ENCODE results near the gene MRPL50.

MRPL50 gene

DNA sequence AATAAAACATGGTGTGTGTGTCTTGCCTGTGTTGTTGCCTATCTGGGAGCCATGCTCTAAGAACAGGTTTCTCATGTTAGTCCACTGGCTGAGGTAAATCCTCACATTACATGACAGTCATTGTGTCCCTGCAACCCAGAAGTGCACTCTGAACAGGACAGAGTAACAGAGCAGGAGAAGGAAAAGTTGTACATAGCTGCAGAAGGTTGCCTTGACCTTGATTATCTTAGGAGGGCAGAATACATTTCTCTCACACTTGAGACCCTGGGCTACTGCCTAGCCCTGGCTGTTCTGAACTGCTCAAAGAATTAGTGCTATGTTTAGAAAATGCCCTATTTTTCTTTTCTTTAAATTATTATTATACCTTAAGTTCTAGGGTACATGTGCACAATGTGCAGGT is 17.2 kb upstream of the MRPL50 start:
- Histone ChIP-seq H3K4me3 (ENCODE audit: low read length) (no peak overlapping the region), H3K9me3 (ENCODE audit: insufficient read depth, low read depth, low read length) (peaks cover 12% of the 10 kb centered on the region), H3K9ac (ENCODE audit: low read depth, low read length) (no peak overlapping the region), H3K4me1 (ENCODE audit: insufficient read depth, low read length) (no peaks in the 10 kb centered on the region), H3K27ac (ENCODE audit: low read length) (no peak overlapping the region), H3K36me3 (ENCODE audit: insufficient read depth, low read depth, low read length) (peaks cover 2% of the 10 kb centered on the region; the same call in 1 of the 2 replicates), H3K27me3 (ENCODE audit: insufficient read depth, low read length) (no peaks in the 10 kb centered on the region)

DNA sequence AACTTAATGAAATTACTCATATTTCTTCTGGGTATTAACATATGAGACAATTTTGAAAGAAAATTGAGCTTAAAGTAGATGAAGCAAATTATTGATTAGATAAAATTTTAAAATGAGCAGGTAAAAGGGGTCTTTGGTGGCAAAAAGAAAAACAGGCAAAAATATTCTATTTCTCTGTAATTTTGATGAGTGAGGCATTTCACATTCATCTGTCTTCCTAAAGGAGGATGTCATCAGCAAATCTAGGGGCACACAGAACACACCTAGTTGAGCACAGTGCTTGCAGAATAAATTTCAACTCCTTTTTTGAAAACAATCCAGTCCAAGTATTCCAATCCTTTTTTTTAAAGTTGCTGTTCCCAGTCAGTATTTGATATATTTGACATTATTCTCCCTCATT is 16.4 kb upstream of the MRPL50 start:
- Histone ChIP-seq H3K27ac (ENCODE audit: low read length) (no peak overlapping the region), H3K4me1 (ENCODE audit: insufficient read depth, low read length) (no peaks in the 10 kb centered on the region), H3K9me3 (ENCODE audit: insufficient read depth, low read depth, low read length) (peaks cover 19% of the 10 kb centered on the region), H3K36me3 (ENCODE audit: insufficient read depth, low read depth, low read length) (peaks cover 8% of the 10 kb centered on the region; the same call in 1 of the 2 replicates), H3K9ac (ENCODE audit: low read depth, low read length) (no peak overlapping the region), H3K27me3 (ENCODE audit: insufficient read depth, low read length) (no peaks in the 10 kb centered on the region), H3K4me3 (ENCODE audit: low read length) (no peak overlapping the region)

DNA sequence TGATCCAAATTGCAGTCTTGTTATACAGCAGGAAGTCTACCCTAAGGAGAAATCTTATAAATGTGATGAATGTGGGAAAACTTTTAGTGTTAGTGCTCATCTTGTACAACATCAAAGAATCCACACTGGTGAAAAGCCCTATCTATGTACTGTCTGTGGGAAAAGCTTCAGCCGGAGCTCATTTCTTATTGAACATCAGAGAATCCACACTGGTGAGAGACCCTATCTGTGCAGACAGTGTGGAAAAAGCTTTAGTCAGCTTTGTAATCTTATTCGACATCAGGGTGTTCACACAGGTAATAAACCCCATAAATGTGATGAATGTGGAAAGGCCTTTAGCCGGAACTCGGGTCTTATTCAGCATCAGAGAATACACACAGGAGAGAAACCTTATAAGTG is 10.7 kb upstream of the MRPL50 start:
- Histone ChIP-seq H3K27me3 (ENCODE audit: insufficient read depth, low read length) (no peaks in the 10 kb centered on the region), H3K9ac (ENCODE audit: low read depth, low read length) (no peak overlapping the region), H3K4me3 (ENCODE audit: low read length) (0 out of 2 replicates have a peak overlapping the region, but pooled peaks have one; percentile 20), H3K36me3 (ENCODE audit: insufficient read depth, low read depth, low read length) (peaks cover 65% of the 10 kb centered on the region), H3K4me1 (ENCODE audit: insufficient read depth, low read length) (no peaks in the 10 kb centered on the region), H3K27ac (ENCODE audit: low read length) (no peak overlapping the region), H3K9me3 (ENCODE audit: insufficient read depth, low read depth, low read length) (peaks cover 58% of the 10 kb centered on the region)

DNA sequence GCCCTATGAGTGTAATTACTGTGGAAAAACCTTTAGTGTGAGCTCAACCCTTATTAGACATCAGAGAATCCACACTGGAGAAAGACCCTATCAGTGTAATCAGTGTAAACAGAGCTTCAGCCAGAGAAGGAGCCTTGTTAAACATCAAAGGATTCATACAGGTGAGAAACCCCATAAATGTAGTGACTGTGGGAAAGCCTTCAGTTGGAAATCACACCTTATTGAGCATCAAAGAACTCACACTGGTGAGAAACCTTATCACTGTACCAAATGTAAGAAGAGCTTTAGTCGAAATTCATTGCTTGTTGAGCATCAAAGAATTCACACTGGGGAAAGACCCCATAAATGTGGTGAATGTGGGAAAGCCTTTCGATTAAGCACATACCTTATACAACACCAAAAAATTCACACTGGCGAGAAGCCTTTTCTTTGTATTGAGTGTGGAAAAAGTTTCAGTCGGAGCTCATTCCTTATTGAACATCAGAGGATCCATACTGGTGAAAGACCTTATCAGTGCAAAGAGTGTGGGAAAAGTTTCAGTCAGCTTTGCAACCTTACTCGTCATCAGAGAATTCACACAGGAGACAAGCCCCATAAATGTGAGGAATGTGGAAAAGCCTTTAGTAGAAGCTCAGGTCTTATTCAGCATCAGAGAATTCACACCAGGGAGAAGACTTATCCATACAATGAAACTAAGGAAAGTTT is 10.1 kb upstream of the MRPL50 start:
- Histone ChIP-seq H3K27ac (ENCODE audit: low read length) (no peak overlapping the region), H3K36me3 (ENCODE audit: insufficient read depth, low read depth, low read length) (peaks cover 71% of the 10 kb centered on the region), H3K4me1 (ENCODE audit: insufficient read depth, low read length) (no peaks in the 10 kb centered on the region), H3K9me3 (ENCODE audit: insufficient read depth, low read depth, low read length) (peaks cover 61% of the 10 kb centered on the region), H3K27me3 (ENCODE audit: insufficient read depth, low read length) (no peaks in the 10 kb centered on the region), H3K4me3 (ENCODE audit: low read length) (peak overlapping the region; percentile 13; the same call in 1 of the 2 replicates), H3K9ac (ENCODE audit: low read depth, low read length) (no peak overlapping the region)

DNA sequence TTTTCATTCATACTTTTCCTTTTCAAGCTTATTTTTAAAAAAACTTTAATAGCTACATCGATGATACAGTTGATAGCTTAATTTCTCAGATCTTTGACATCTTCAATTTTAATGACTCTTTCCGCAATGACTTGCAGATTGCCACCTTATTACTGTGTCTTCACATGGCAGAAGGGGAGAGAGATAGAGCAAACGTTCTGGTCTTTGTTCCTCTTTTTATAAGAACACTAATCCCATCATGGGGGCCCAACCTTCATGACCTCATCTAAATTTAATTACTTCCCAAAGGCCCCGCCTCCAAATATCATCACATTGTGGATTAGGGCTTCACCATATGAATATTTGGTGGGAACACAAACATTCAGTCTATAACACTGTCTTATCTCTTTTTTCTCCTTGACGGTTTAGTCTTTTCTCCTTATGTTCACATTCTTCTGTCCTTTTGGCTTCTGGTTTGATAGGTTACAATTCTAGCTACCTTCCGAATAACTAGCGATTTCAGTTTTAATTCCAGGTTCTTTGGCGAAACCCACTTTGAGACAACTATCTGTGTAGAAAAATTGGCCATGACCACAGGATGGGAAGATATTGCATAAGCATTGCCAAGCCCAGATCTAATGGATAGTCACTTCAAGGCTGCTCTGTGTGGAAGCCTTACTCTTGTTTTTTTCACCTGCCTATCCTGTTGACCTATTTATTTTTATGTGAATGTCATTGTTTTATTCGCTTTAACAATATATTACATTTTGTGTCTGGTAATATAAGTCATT is 5.3 kb upstream of the MRPL50 start:
- peaks cover 86% of the 10 kb centered on the region for H3K36me3 ChIP-seq (ENCODE audit: insufficient read depth, low read depth, low read length)
- H3K4me3 ChIP-seq (ENCODE audit: low read length), result no peak overlapping the region
- no peaks in the 10 kb centered on the region for H3K27me3 ChIP-seq (ENCODE audit: insufficient read depth, low read length)
- H3K4me1 ChIP-seq (ENCODE audit: insufficient read depth, low read length), result peaks cover 5% of the 10 kb centered on the region; the same call in 1 of the 2 replicates
- H3K27ac ChIP-seq (ENCODE audit: low read length), result no peak overlapping the region
- no peak overlapping the region for H3K9ac ChIP-seq (ENCODE audit: low read depth, low read length)
- peaks cover 30% of the 10 kb centered on the region for H3K9me3 ChIP-seq (ENCODE audit: insufficient read depth, low read depth, low read length)

DNA sequence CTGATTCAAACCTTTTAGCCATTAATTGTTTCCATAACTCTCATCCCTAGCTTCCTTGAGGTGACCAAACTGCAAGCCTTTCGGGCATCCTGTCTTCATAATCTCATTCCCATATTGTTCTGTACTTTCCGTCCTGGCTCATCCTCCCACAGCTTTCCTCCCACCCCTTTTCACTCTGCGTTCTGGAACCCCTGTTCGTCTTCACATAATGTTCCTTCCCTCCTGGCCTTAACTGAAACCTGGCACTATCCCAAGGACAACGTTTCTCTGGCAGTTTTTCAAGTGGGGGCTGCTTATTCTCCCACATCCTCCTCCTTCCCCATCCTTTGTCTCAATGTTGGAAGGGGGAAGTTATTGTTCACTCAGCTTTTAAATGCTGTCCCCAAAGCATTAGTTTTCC is 1.7 kb upstream of the MRPL50 start:
- Histone ChIP-seq H3K4me1 (ENCODE audit: insufficient read depth, low read length) (peaks cover 5% of the 10 kb centered on the region; the same call in 1 of the 2 replicates), H3K36me3 (ENCODE audit: insufficient read depth, low read depth, low read length) (peaks cover 66% of the 10 kb centered on the region), H3K27ac (ENCODE audit: low read length) (no peak overlapping the region)

DNA sequence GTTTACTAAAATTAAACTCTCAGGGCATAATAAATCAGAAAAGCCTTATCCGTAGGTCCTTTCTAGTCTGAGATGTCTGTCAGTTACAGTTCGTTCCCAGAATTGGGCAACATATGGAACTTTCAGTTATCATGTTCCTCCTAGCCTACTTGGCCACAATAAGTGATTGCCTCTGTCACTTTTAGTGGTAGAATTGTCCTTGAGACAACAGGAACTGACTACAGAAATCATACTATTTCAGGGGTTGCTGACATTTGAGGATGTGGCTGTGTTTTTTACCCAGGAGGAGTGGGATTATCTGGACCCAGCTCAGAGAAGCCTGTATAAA is 1.2 kb upstream of the MRPL50 start:
- H3K36me3 ChIP-seq (ENCODE audit: insufficient read depth, low read depth, low read length), result peaks cover 65% of the 10 kb centered on the region
- H3K9ac ChIP-seq (ENCODE audit: low read depth, low read length), result peak overlapping the region; percentile 76; the same call in 1 of the 2 replicates
- no peaks in the 10 kb centered on the region for H3K27me3 ChIP-seq (ENCODE audit: insufficient read depth, low read length)
- H3K27ac ChIP-seq (ENCODE audit: low read length), result no peak overlapping the region
- H3K4me3 ChIP-seq (ENCODE audit: low read length), result peak overlapping the region; percentile 81
- peaks cover 5% of the 10 kb centered on the region; the same call in 1 of the 2 replicates for H3K4me1 ChIP-seq (ENCODE audit: insufficient read depth, low read length)
- H3K9me3 ChIP-seq (ENCODE audit: insufficient read depth, low read depth, low read length), result peaks cover 8% of the 10 kb centered on the region; the same call in 1 of the 2 replicates

More for the DNA sequence above, 1.7 kb upstream of the MRPL50 start:
- no peak overlapping the region for H3K9ac ChIP-seq (ENCODE audit: low read depth, low read length)
- peaks cover 3% of the 10 kb centered on the region; the same call in 1 of the 2 replicates for H3K9me3 ChIP-seq (ENCODE audit: insufficient read depth, low read depth, low read length)
- H3K4me3 ChIP-seq (ENCODE audit: low read length), result peak overlapping the region; percentile 81
- H3K27me3 ChIP-seq (ENCODE audit: insufficient read depth, low read length), result no peaks in the 10 kb centered on the region

DNA sequence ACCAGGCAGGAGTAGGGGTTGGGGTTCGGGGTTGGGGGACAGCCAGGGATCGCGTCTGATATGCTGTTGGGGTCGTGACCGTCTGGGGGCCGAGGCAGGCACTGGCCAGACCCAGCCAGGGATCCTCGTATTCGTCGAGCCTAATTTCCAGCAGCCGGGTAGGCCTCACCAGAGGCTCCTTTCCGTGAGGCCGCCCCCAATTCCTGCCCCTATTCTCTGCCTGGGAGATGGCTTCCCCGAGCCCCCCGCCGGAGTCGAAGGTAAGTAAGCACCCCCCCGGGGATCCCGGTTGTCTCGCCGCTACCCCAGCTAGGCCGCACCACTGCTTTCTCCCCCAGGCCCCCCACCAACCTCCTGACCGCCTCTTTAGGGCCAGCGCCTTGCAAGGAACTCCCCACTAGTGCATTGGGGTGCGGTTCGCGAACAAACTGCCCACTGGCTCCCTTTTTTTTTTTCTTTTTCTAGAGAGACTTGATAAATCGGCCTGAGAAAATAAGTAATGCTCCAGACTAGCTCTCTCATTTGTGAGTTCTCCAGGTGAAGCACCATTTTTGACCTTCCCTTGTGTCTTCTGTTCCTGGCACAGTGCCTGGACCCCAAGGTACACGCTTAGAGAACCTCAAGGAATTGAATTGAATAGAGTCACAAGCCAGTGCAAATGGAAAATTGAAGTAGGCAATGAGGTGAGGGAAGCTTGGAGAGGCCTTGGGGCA is 668 bp upstream of the MRPL50 start:
- Histone ChIP-seq H3K36me3 (ENCODE audit: insufficient read depth, low read depth, low read length) (peaks cover 65% of the 10 kb centered on the region), H3K27ac (ENCODE audit: low read length) (no peak overlapping the region), H3K9me3 (ENCODE audit: insufficient read depth, low read depth, low read length) (peaks cover 13% of the 10 kb centered on the region)

DNA sequence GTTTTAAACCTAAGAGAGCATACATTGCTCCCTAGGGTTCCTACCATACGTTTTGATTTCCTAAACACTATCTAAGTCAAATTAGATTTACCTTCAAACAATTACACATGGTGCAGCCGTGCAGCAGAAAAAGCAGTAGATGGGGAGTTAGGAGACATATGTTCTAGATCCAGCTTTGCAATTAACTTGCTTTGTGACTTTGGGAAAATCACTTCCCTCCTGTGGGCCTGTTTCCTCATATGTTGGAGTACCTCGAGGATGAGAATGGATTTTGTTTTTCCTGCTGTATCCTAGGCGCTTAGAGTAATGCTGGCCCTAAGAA is 711 bp downstream of the MRPL50 start:
- Histone ChIP-seq H3K9ac (ENCODE audit: low read depth, low read length) (peak overlapping the region; percentile 87), H3K9me3 (ENCODE audit: insufficient read depth, low read depth, low read length) (peaks cover 17% of the 10 kb centered on the region), H3K4me1 (ENCODE audit: insufficient read depth, low read length) (peaks cover 5% of the 10 kb centered on the region; the same call in 1 of the 2 replicates), H3K4me3 (ENCODE audit: low read length) (peak overlapping the region; percentile 81), H3K27ac (ENCODE audit: low read length) (peak overlapping the region; percentile 44), H3K36me3 (ENCODE audit: insufficient read depth, low read depth, low read length) (peaks cover 53% of the 10 kb centered on the region), H3K27me3 (ENCODE audit: insufficient read depth, low read length) (no peaks in the 10 kb centered on the region)

More for the DNA sequence above, 668 bp upstream of the MRPL50 start:
- peak overlapping the region; percentile 81 for H3K4me3 ChIP-seq (ENCODE audit: low read length)
- H3K4me1 ChIP-seq (ENCODE audit: insufficient read depth, low read length), result peaks cover 5% of the 10 kb centered on the region; the same call in 1 of the 2 replicates
- peak overlapping the region; percentile 76 for H3K9ac ChIP-seq (ENCODE audit: low read depth, low read length)
- H3K27me3 ChIP-seq (ENCODE audit: insufficient read depth, low read length), result no peaks in the 10 kb centered on the region

DNA sequence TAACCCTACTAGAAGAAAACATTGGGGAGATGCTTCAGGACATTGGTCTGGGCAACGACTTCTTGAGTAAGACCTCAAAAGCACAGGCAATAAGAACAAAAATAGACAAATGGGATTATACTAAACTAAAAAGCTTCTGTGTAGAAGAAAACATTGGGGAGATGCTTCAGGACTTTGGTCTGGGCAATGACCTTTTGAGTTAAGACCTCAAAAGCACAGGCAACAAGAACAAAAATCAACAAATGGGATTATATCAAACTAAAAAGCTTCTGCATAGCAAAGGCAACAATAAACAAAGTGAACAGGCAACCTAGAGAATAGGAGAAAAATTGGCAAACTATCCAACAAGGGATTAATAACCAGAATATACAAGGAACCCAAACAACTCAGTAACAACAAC is 3.7 kb downstream of the MRPL50 start:
- no peaks in the 10 kb centered on the region for H3K27me3 ChIP-seq (ENCODE audit: insufficient read depth, low read length)
- H3K9ac ChIP-seq (ENCODE audit: low read depth, low read length), result no peak overlapping the region
- no peak overlapping the region for H3K27ac ChIP-seq (ENCODE audit: low read length)
- peaks cover 17% of the 10 kb centered on the region for H3K9me3 ChIP-seq (ENCODE audit: insufficient read depth, low read depth, low read length)
- peaks cover 2% of the 10 kb centered on the region; the same call in 1 of the 2 replicates for H3K4me1 ChIP-seq (ENCODE audit: insufficient read depth, low read length)
- H3K4me3 ChIP-seq (ENCODE audit: low read length), result no peak overlapping the region
- H3K36me3 ChIP-seq (ENCODE audit: insufficient read depth, low read depth, low read length), result peaks cover 41% of the 10 kb centered on the region

DNA sequence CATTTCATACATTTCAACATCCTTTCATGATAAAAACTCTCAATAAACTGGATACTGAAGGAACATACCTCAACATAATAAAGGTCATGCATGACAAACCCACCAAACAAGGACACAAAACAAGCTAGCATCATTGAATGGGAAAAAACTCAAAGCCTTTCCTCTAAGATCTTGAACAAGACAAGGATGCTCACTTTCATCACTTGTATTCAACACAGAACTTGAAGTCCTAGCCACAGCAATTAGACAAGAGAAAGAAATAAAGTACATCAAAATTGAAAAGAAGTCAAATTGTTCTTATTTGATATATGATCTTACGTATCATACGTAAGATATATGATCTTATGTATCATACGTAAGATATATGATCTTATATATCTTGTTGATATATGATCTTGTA is 5.3 kb downstream of the MRPL50 start:
- H3K4me3 ChIP-seq (ENCODE audit: low read length), result no peak overlapping the region
- H3K9me3 ChIP-seq (ENCODE audit: insufficient read depth, low read depth, low read length), result peaks cover 17% of the 10 kb centered on the region
- no peaks in the 10 kb centered on the region for H3K27me3 ChIP-seq (ENCODE audit: insufficient read depth, low read length)
- no peak overlapping the region for H3K27ac ChIP-seq (ENCODE audit: low read length)
- H3K9ac ChIP-seq (ENCODE audit: low read depth, low read length), result no peak overlapping the region
- no peaks in the 10 kb centered on the region for H3K4me1 ChIP-seq (ENCODE audit: insufficient read depth, low read length)
- H3K36me3 ChIP-seq (ENCODE audit: insufficient read depth, low read depth, low read length), result peaks cover 54% of the 10 kb centered on the region
